ENCODE data around the gene LRRC41. TPM values are rescaled to one million over a fixed set of nuclear protein-coding genes. Genes with fewer than 3 reads are reported as not detected.
A peak's percentile ranks its signal among the peaks of the same experiment; 100 is the strongest.

LRRC41 gene
- total RNA-seq, 1 donor from 2014 or later, result 102 TPM

DNA sequence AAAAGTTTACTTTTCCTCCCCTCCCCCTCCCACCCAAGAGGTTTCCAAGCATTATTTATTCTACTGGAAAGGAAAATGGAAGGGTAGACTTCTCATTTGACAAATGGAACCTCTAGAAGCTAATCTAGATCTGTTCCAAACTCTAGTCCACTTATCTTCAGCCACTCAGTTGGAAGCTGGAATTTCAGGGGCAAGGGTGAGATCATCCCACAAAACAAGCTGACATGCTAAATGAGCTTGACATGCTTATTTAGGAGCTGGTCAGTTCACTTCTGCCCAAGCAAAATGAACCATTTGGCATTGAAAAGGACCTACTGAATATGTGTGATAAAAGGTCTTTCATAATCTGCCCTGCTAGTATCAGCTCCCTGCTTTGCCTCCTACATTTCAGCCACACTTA lies 5.0 kb downstream of the LRRC41 start:
- DNase-seq (ENCODE audit: low read depth), result no peak
- Histone ChIP-seq H3K27me3 (ENCODE audit: control insufficient read depth, insufficient read depth, low read length) (no peaks in the 10 kb centered on the region), H3K36me3 (ENCODE audit: control insufficient read depth, insufficient read depth, low read length) (peaks cover 4% of the 10 kb centered on the region), H3K4me3 (ENCODE audit: low read depth, low read length) (no peak overlapping the region)
- TF ChIP-seq, protein P1, sequence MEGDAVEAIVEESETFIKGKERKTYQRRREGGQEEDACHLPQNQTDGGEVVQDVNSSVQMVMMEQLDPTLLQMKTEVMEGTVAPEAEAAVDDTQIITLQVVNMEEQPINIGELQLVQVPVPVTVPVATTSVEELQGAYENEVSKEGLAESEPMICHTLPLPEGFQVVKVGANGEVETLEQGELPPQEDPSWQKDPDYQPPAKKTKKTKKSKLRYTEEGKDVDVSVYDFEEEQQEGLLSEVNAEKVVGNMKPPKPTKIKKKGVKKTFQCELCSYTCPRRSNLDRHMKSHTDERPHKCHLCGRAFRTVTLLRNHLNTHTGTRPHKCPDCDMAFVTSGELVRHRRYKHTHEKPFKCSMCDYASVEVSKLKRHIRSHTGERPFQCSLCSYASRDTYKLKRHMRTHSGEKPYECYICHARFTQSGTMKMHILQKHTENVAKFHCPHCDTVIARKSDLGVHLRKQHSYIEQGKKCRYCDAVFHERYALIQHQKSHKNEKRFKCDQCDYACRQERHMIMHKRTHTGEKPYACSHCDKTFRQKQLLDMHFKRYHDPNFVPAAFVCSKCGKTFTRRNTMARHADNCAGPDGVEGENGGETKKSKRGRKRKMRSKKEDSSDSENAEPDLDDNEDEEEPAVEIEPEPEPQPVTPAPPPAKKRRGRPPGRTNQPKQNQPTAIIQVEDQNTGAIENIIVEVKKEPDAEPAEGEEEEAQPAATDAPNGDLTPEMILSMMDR (IDR thresholded peaks at IDR 0.05; ENCODE audit: insufficient read depth, low read length, poor library complexity, severe bottlenecking), result no peak

DNA sequence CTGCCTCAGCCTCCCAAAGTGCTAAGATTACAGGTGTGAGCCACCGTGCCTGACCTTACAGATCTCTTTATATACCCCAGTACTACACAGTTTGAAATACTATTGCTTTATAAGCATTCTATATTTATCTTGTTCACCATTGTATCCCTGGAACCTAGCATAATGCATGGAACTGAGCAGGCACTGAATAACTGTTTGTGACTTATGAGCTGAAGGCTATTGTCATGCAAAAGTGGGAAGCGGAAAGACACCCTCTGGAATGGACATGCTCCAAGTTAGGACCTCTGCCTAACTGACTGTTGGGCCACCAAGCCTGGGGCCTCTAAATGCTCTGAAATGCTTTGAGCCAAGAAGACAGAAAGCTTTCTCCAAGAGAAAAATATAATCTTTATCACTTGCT lies 8.1 kb downstream of the LRRC41 start:
- H3K36me3 ChIP-seq (ENCODE audit: control insufficient read depth, insufficient read depth, low read length), result peaks cover 4% of the 10 kb centered on the region
- TF ChIP-seq, protein P1 (IDR thresholded peaks at IDR 0.05; ENCODE audit: insufficient read depth, low read length, poor library complexity, severe bottlenecking), result no peak
- H3K4me3 ChIP-seq (ENCODE audit: low read depth, low read length), result no peak overlapping the region

DNA sequence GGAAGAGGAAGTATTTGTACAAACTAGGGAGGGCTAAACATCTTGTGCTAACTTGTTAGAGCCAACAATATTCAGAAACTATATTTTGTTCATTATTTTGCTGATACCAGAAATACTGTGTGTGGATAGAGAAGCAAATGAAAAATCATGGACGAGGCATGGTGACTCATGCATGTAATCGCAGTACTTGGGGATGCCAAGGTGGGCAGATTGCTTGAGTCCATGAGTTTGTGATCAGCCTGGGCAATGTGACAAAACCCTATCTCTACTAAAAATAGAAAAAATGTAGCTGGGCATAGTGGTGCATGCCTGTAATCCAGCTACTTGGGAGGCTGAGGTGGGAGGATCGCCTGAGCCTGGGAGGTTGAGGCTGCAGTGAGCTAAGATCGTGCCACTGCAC lies 13.4 kb downstream of the LRRC41 start:
- Histone ChIP-seq H3K36me3 (ENCODE audit: control insufficient read depth, insufficient read depth, low read length) (peaks cover 3% of the 10 kb centered on the region), H3K4me3 (ENCODE audit: low read depth, low read length) (no peak overlapping the region), H3K27me3 (ENCODE audit: control insufficient read depth, insufficient read depth, low read length) (no peaks in the 10 kb centered on the region)
- DNase-seq (ENCODE audit: low read depth), result no peak
- TF ChIP-seq, protein P1 (IDR thresholded peaks at IDR 0.05; ENCODE audit: insufficient read depth, low read length, poor library complexity, severe bottlenecking), result no peak

More for the DNA sequence above, 8.1 kb downstream of the LRRC41 start:
- DNase-seq (ENCODE audit: low read depth), result no peak
- no peaks in the 10 kb centered on the region for H3K27me3 ChIP-seq (ENCODE audit: control insufficient read depth, insufficient read depth, low read length)

DNA sequence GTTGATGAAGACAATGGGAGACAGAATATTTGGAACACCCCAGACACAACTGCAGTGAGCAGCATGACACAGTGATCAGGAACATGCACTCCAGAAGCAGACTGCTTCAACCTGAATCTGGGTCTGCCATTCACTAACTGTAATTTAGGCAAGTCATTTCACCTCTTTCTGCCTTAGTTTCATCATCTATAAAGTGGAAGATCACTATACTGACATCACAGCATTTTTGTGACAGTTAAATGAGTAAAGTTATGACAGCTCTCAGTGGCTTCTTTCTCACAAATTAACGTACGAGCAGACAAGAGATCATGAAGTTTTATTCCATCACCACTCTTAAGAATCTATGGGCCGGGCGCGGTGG lies 14.3 kb downstream of the LRRC41 start:
- H3K36me3 ChIP-seq (ENCODE audit: control insufficient read depth, insufficient read depth, low read length), result peaks cover 4% of the 10 kb centered on the region
- no peaks in the 10 kb centered on the region for H3K27me3 ChIP-seq (ENCODE audit: control insufficient read depth, insufficient read depth, low read length)

DNA sequence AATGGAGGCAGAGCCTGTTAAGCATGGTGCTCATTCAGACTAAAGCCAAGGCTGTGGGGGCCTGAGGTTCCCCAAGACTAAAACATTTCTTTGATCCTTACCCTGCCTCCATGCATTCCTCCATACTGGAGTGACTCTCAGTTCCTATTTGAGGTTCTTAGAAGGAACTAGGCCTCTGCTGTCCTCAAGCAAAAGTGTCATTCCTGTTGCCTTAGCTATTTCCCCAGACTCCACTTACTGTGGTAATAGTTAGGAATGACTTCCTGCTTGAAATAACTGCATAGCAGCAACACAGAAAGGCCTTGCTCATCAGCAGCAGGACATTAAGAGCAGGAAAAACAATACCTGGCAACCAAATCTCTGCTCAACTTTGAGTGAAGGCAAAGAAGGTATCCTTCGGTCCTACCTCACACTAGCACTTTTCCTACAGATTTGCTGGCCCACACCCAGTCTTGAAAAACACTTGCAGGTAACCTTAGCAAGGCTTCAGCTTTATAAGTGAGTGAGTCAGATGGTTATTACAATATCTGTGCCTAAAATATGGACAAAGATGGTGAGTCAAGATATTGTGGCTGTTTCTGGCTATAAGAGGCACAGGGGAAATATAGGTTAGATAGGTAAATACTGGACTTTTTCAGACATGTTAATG lies 14.8 kb downstream of the LRRC41 start:
- Histone ChIP-seq H3K27me3 (ENCODE audit: control insufficient read depth, insufficient read depth, low read length) (no peaks in the 10 kb centered on the region), H3K4me3 (ENCODE audit: low read depth, low read length) (no peak overlapping the region), H3K36me3 (ENCODE audit: control insufficient read depth, insufficient read depth, low read length) (peaks cover 4% of the 10 kb centered on the region)
- peak; percentile 37 for DNase-seq (ENCODE audit: low read depth)
- TF ChIP-seq, protein P1 (IDR thresholded peaks at IDR 0.05; ENCODE audit: insufficient read depth, low read length, poor library complexity, severe bottlenecking), result no peak

More for the DNA sequence above, 14.3 kb downstream of the LRRC41 start:
- DNase-seq (ENCODE audit: low read depth), result no peak
- TF ChIP-seq, protein P1 (IDR thresholded peaks at IDR 0.05; ENCODE audit: insufficient read depth, low read length, poor library complexity, severe bottlenecking), result no peak
- no peak overlapping the region for H3K4me3 ChIP-seq (ENCODE audit: low read depth, low read length)
